Colonic mucosa (tissue), 4 donors: Measurements from ENCODE around the gene B4GALT1. TPM values are rescaled to one million over a fixed set of nuclear protein-coding genes. Genes with fewer than 3 reads are reported as not detected.

Experiments used
- DNase-seq: peaks from one replicate; pipeline ENCODE4 v3.0.0-alpha.2; 2020
- H3K27ac ChIP-seq: fragments of 200-600 bp; one replicate; pipeline ENCODE4 v1.8.0; 2021
- H3K27me3 ChIP-seq: fragments of 200-600 bp; one replicate; pipeline ENCODE4 v1.8.0; 2021
- H3K36me3 ChIP-seq: fragments of 200-600 bp; one replicate; pipeline ENCODE4 v1.8.0; 2021
- H3K4me1 ChIP-seq: fragments of 200-600 bp; one replicate; pipeline ENCODE4 v1.8.0; 2021; ENCODE audit warnings: mild to moderate bottlenecking
- H3K4me3 ChIP-seq: fragments of 200-600 bp; one replicate; pipeline ENCODE4 v1.8.0; 2021
- H3K9ac ChIP-seq, 2 donors: one replicate each; pipeline ENCODE4 v1.7.0; 2013; ENCODE audit warnings: control low read depth in 2 of 2, low read depth in 2 of 2, low read length in 2 of 2
- H3K9me3 ChIP-seq: fragments of 200-600 bp; one replicate; pipeline ENCODE4 v1.8.0; 2021
- intact Hi-C: fragments of 100-400 bp; cut with DNase I; formaldehyde crosslinking; loops from one replicate; pipeline ENCODE4 v1.14.1; 2022
- total RNA-seq, 2 donors: library from RNA; stranded (reverse); fragmentation: NEBNext Ultra II Directional in 1 of 2; extraction: Animal tissue kit (Norgen Biotek cat#: 25700) in 1 of 2; gene quantifications; one replicate each; pipeline ENCODE4 v1.2.1, GENCODE V29; 2021
- TF ChIP-seq, protein P1 (sequence below): fragments of 200-600 bp; IDR thresholded peaks from one replicate; pipeline ENCODE4 v1.8.0; 2022; ENCODE audit warnings: antibody characterized with exemption, mild to moderate bottlenecking
- donor health status: healthy.
- donor health status: DM: no; HTN: no; CAD: no.
- donor health status: DM: no; HTN: no; CAD: no.

B4GALT1 gene
- total RNA-seq, 2 donors from 2014 or later: 76.9 to 78.7 TPM

DNA sequence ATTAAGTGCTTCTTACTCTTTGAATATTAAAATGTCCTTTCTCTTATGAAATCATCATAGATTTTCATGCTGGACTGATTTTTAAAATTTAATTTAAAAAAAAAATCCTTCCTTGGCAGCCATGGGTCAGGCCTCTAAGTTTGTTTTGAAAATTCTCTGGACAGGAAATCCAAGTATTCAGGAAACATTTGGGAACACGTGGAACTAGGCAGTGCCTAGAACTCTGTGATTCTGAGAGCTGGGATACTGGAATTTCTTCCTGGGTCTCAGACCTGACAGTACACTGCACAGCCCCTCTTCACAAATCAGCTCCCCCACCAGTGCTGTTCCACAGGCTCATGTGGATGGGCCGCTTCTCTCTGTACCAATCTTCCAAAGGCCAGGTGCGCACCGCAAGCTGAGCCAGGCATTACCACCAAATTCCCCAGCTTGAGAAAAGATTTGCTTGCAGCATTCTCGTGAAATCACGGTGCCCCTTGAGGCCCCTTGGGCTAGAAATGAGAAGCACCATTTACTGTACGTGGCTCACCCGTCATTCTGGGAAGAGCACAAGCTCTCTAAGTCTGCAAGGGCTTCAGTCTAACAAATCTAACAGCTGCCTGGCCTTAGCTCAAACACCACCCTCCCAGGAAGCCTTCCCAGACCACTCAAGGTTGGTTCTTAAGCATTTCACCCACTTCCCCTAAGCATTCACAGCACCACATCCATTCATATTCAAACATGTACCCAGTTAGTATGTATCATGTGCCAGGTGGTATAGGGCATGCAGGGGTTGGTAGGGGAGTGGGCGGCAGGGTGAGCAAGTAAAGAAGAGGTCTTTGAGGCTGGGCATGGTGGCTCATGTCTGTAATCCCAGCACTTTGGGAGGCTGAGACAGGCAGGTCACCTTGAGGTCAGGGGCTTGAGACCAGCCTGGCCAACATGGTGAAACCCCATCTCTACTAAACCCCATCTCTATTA lies 26.5 kb downstream of the B4GALT1 start:
- TF ChIP-seq, protein P1, sequence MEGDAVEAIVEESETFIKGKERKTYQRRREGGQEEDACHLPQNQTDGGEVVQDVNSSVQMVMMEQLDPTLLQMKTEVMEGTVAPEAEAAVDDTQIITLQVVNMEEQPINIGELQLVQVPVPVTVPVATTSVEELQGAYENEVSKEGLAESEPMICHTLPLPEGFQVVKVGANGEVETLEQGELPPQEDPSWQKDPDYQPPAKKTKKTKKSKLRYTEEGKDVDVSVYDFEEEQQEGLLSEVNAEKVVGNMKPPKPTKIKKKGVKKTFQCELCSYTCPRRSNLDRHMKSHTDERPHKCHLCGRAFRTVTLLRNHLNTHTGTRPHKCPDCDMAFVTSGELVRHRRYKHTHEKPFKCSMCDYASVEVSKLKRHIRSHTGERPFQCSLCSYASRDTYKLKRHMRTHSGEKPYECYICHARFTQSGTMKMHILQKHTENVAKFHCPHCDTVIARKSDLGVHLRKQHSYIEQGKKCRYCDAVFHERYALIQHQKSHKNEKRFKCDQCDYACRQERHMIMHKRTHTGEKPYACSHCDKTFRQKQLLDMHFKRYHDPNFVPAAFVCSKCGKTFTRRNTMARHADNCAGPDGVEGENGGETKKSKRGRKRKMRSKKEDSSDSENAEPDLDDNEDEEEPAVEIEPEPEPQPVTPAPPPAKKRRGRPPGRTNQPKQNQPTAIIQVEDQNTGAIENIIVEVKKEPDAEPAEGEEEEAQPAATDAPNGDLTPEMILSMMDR: no peak
- Histone ChIP-seq H3K9me3 (no peaks in the 10 kb centered on the region), H3K9ac (peak overlapping the region in 1 of 2 donors; percentile 2), H3K4me1 (peaks cover 5% of the 10 kb centered on the region), H3K27ac (no peak overlapping the region), H3K4me3 (no peak overlapping the region), H3K36me3 (no peaks in the 10 kb centered on the region), H3K27me3 (no peaks in the 10 kb centered on the region)
- intact Hi-C loops: no loop called here
- DNase-seq: no peak

DNA sequence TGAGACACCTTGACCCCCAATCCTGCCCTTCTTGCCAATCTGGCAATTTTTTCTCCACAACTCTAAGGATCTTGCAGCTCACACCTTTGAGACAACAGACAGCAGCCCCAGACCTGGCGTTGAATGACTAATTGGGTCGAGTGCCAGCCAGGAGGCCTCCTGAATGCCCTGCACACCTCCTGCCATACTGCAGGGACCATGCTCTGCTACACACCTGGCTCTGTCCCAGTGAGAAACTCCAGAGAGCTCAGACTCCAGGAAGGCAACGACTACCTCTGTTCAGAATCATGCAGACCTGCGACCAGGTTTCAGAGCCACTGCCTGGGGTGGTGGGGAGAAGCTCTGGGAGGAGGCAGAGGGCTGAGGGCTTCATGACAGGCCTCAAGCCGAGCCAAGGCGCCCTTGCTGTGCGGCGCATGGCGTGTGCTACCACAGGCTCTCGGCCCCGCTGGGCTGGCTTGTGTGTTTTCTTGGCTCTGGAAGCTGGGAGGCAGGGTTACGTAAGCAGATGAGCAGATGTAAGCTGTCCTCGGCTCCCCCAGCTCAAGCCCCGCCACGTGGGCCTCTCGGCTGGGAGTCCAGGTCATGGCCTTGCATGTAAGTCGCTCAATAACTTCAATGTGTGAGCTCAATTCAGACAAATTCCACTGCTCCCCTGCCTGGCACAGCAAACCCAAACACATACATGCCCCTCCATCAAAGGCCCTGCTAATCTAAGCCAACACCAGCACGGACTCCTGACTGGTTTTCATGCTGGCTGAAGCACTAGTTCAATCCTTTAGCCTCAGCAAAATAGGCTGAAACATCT lies 27.5 kb downstream of the B4GALT1 start:
- Histone ChIP-seq H3K27ac (no peak overlapping the region), H3K4me1 (peaks cover 5% of the 10 kb centered on the region), H3K27me3 (no peaks in the 10 kb centered on the region), H3K9me3 (no peaks in the 10 kb centered on the region), H3K9ac (peak overlapping the region in 1 of 2 donors; percentile 40), H3K4me3 (no peak overlapping the region), H3K36me3 (no peaks in the 10 kb centered on the region)
- peak; percentile 58 for DNase-seq
- TF ChIP-seq, protein P1: no peak
- intact Hi-C loops: no loop called here

DNA sequence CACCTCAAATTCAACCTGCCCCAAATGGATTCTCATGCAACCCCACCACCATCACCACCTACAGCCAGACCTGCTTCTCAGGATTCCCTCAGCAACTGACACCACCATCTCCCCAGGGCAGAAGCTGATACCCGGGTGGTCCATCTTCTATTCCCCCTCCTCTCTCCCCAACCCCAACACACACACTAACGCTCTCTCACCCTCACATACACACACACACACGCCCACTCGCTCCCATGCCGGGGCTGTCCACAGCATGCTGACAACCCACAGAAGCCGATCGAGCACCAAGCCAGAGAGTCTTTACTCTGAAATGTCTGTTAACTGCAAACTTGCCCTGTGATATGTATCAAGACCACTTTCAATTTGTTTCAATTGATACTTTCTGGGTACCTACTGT lies 28.4 kb downstream of the B4GALT1 start:
- intact Hi-C loops: no loop called here
- no peak overlapping the region for H3K27ac ChIP-seq
- no peak overlapping the region for H3K4me3 ChIP-seq
- no peak overlapping the region for H3K9ac ChIP-seq
- H3K9me3 ChIP-seq: no peaks in the 10 kb centered on the region
- TF ChIP-seq, protein P1: no peak
- H3K4me1 ChIP-seq: peaks cover 5% of the 10 kb centered on the region
- H3K27me3 ChIP-seq: no peaks in the 10 kb centered on the region
- no peaks in the 10 kb centered on the region for H3K36me3 ChIP-seq
- no peak for DNase-seq

DNA sequence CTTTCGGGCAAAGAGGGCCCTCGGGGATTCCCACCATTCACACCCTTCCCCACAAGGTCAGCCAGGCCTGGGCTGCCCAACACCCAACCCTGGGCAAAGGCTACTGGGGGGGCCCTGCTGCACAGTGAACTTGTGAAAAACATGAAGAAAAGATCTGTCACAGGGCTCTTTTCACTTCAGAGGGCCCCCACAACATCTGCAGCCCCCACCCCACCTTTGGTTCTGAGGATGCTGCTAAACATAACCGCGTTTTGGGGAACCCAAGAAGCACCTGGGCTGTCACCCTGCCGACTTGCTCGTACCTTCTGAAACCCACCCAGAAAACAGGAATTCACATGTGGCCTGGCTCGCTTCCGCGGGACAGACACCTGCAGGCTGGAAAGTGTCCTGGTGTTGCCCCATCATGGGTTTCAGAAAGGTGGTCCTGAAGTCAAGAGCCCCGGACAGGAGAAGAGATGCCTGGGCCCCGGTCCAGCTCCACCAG lies 29.3 kb downstream of the B4GALT1 start:
- H3K9me3 ChIP-seq: no peaks in the 10 kb centered on the region
- TF ChIP-seq, protein P1: no peak
- no peak overlapping the region for H3K9ac ChIP-seq
- intact Hi-C loops: no loop called here
- H3K4me1 ChIP-seq: no peaks in the 10 kb centered on the region
- no peak overlapping the region for H3K4me3 ChIP-seq
- no peaks in the 10 kb centered on the region for H3K36me3 ChIP-seq
- DNase-seq: no peak
- no peak overlapping the region for H3K27ac ChIP-seq
- no peaks in the 10 kb centered on the region for H3K27me3 ChIP-seq
